Activated CD8-positive, alpha-beta memory T cell treated with anti-CD3 and anti-CD28 coated beads, Interleukin-2, amount 50 U/mL, for 1 hour (primary cell): Measurements from ENCODE around the gene G6PD.
"Not testable (repeated sequence)": the region's sequence is repeated elsewhere in the genome, so short reads cannot be mapped to it uniquely, and the experiment has no call there.

Experiments
- DNase-seq: peaks from one replicate; pipeline ENCODE4 v3.0.0-alpha.2; 2020; ENCODE audit errors: extremely low read depth

Gene G6PD

GRCh38 chrX:154546354-154547244, at the start of gene G6PD:
Gene G6PD, minus strand, starts transcription at chrX:154546846. Its CDS starts 691 bp downstream, at chrX:154546155.
- DNase-seq, result no peak

GRCh38 chrX:154595559-154596249, 49.1 kb upstream of the G6PD start:
- DNase-seq, result no peak

- no peak for DNase-seq
These were observed 47.8 kb upstream of the G6PD start for GRCh38 chrX:154594491-154594890.

GRCh38 chrX:154593201-154593600, 46.6 kb upstream of the G6PD start:
- no peak for DNase-seq

GRCh38 chrX:154592505-154592904, 45.9 kb upstream of the G6PD start:
- DNase-seq, result no peak

- not testable (repeated sequence) for DNase-seq
These were observed 43.8 kb upstream of the G6PD start for GRCh38 chrX:154590415-154590814.

- not testable (repeated sequence) for DNase-seq
These were observed 38.0 kb upstream of the G6PD start, which contains the start of gene CTAG1A for GRCh38 chrX:154584585-154585183. Gene CTAG1A, plus strand, starts transcription at chrX:154585133. Its CDS starts 74 bp downstream, at chrX:154585207.

GRCh38 chrX:154582994-154583393, 36.3 kb upstream of the G6PD start:
- DNase-seq, result not testable (repeated sequence)

GRCh38 chrX:154575076-154575475, 28.4 kb upstream of the G6PD start:
- not testable (repeated sequence) for DNase-seq

- not testable (repeated sequence) for DNase-seq
These were observed 26.4 kb upstream of the G6PD start for GRCh38 chrX:154573061-154573460.

- not testable (repeated sequence) for DNase-seq
These were observed 23.7 kb upstream of the G6PD start for GRCh38 chrX:154570361-154570760.

GRCh38 chrX:154562295-154562694, 15.6 kb upstream of the G6PD start:
- not testable (repeated sequence) for DNase-seq

- not testable (repeated sequence) for DNase-seq
These were observed 13.7 kb upstream of the G6PD start for GRCh38 chrX:154560326-154560725.

GRCh38 chrX:154558896-154559295, 12.2 kb upstream of the G6PD start:
- not testable (repeated sequence) for DNase-seq

GRCh38 chrX:154558060-154558690, 11.5 kb upstream of the G6PD start:
- not testable (repeated sequence) for DNase-seq

- DNase-seq, result not testable (repeated sequence)
These were observed 5.6 kb upstream of the G6PD start for GRCh38 chrX:154552112-154552806.

- DNase-seq, result no peak
These were observed 3.1 kb upstream of the G6PD start for GRCh38 chrX:154549766-154550165.

GRCh38 chrX:154548028-154548316, 1.3 kb upstream of the G6PD start:
- no peak for DNase-seq

GRCh38 chrX:154547245-154548027, 790 bp upstream of the G6PD start, which contains the start of gene IKBKG:
Gene IKBKG, plus strand, starts transcription at chrX:154547620. Its CDS starts 4,383 bp downstream, at chrX:154552003.
- DNase-seq, result peak; percentile 63

- DNase-seq, result no peak
These were observed 872 bp downstream of the G6PD start for GRCh38 chrX:154545673-154546274.
